GM19438 (cell line): ENCODE results near the gene BRD7.

Experiments used
- ATAC-seq: cut with Tn5 transposase; IDR thresholded peaks from one replicate; pipeline ENCODE4 v1.9.1; 2021; ENCODE audit warnings: low read depth; ENCODE audit not compliant: unreplicated experiment

Gene BRD7

GRCh38 chr16:50275428-50276325 lies 93.1 kb downstream of the BRD7 start:
- no peak for ATAC-seq

GRCh38 chr16:50275098-50275415 lies 93.7 kb downstream of the BRD7 start:
- no peak for ATAC-seq

GRCh38 chr16:50274326-50275097 lies 94.3 kb downstream of the BRD7 start:
- ATAC-seq, result peak; percentile 49

- peak; percentile 68 for ATAC-seq
Observed at GRCh38 chr16:50273888-50274325, 94.9 kb downstream of the BRD7 start.

GRCh38 chr16:50273382-50273690 lies 95.5 kb downstream of the BRD7 start:
- ATAC-seq, result no peak

- ATAC-seq, result no peak
Observed at GRCh38 chr16:50272687-50273381, 96.0 kb downstream of the BRD7 start.

GRCh38 chr16:50272111-50272571 lies 96.6 kb downstream of the BRD7 start:
- ATAC-seq, result no peak

- no peak for ATAC-seq
Observed at GRCh38 chr16:50271148-50272041, 97.4 kb downstream of the BRD7 start.

GRCh38 chr16:50270510-50271147 lies 98.2 kb downstream of the BRD7 start:
- ATAC-seq, result no peak

- ATAC-seq, result no peak
Observed at GRCh38 chr16:50269769-50270509, 98.8 kb downstream of the BRD7 start.

- no peak for ATAC-seq
Observed at GRCh38 chr16:50269061-50269705, 99.6 kb downstream of the BRD7 start.

- no peak for ATAC-seq
Observed at GRCh38 chr16:50268352-50268751, 100.4 kb downstream of the BRD7 start.

- no peak for ATAC-seq
Observed at GRCh38 chr16:50267651-50268050, 101.1 kb downstream of the BRD7 start.

GRCh38 chr16:50267151-50267631 lies 101.6 kb downstream of the BRD7 start:
- no peak for ATAC-seq

- peak; percentile 84 for ATAC-seq
Observed at GRCh38 chr16:50266337-50267091, 102.3 kb downstream of the BRD7 start, which contains the start of gene ADCY7. Gene ADCY7 (plus strand): TSS chr16:50266551. CDS start chr16:50288180, 21,629 bp downstream.
